OCI-LY7 (cell line): ENCODE data around the gene ARFGEF2.

ENCODE experiments used
- EZH2phosphoT487 ChIP-seq: fragments of 200-600 bp; sonication (generic); IDR thresholded peaks from 2 replicates; pipeline ENCODE4 v1.6.1; 2018; ENCODE audit warnings: low read depth, borderline replicate concordance, mild to moderate bottlenecking, mixed run types, antibody characterized with exemption, low read length, moderate library complexity, mixed read lengths
- TF ChIP-seq, protein P1 (sequence below): fragments of 200-600 bp; sonication (generic); conservative IDR thresholded peaks from 2 replicates; pipeline ENCODE4 v1.5.1; 2014; ENCODE audit warnings: mild to moderate bottlenecking, antibody characterized with exemption, low read length, moderate library complexity, mixed read lengths

DNA sequence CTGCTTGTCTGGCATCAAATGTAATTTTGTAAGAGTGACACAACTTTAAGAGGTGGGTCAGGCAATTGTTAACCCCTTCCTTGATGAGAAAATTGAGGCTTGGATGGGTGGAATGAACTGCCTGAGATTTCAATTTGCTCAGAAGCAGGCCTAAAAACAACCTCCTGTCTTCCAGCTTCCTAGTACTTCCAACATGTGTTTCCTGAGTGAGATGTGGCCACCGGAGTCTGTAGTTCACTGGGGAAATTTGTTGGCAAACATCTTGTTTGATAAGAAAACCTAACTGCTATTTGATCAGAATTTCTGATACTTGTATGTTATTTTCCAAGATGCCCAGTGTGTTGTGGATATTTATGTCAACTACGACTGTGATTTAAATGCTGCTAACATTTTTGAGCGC is 51.3 kb downstream of the ARFGEF2 start:
- TF ChIP-seq, protein P1, sequence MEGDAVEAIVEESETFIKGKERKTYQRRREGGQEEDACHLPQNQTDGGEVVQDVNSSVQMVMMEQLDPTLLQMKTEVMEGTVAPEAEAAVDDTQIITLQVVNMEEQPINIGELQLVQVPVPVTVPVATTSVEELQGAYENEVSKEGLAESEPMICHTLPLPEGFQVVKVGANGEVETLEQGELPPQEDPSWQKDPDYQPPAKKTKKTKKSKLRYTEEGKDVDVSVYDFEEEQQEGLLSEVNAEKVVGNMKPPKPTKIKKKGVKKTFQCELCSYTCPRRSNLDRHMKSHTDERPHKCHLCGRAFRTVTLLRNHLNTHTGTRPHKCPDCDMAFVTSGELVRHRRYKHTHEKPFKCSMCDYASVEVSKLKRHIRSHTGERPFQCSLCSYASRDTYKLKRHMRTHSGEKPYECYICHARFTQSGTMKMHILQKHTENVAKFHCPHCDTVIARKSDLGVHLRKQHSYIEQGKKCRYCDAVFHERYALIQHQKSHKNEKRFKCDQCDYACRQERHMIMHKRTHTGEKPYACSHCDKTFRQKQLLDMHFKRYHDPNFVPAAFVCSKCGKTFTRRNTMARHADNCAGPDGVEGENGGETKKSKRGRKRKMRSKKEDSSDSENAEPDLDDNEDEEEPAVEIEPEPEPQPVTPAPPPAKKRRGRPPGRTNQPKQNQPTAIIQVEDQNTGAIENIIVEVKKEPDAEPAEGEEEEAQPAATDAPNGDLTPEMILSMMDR = no peak
- no peak for TF ChIP-seq EZH2phosphoT487
